Right atrium auricular region (tissue), 2 donors: ENCODE results near the gene ANKEF1. TPM values are rescaled to one million over a fixed set of nuclear protein-coding genes. Genes with fewer than 3 reads are reported as not detected.

Experiments used
- DNase-seq: peaks from one replicate; pipeline ENCODE4 v3.0.0-alpha.2; 2019; ENCODE audit warnings: low spot score
- H3K27ac ChIP-seq, 2 donors: fragments of 200-600 bp; sonication (generic); 1 replicate in 1 of 2; 2 replicates in 1 of 2; pipeline ENCODE4 v1.5.1; 2016 to 2019
- H3K27me3 ChIP-seq, 2 donors: fragments of 200-600 bp; sonication (generic); one replicate each; pipeline versions ENCODE4 v1.5.1 to v1.6.0; 2017 to 2019
- H3K36me3 ChIP-seq: fragments of 200-600 bp; sonication (generic); one replicate; pipeline ENCODE4 v1.5.1; 2016
- H3K4me1 ChIP-seq, 2 donors: fragments of 200-600 bp; sonication (generic); one replicate each; pipeline versions ENCODE4 v1.5.1 to v1.6.0; 2017 to 2019
- H3K4me3 ChIP-seq, 2 donors: fragments of 200-600 bp; sonication (generic); 1 replicate in 1 of 2; 2 replicates in 1 of 2; pipeline ENCODE4 v1.5.1; 2017 to 2019; ENCODE audit warnings: mild to moderate bottlenecking in 1 of 2, moderate library complexity in 1 of 2
- H3K9me3 ChIP-seq, 2 donors: fragments of 200-600 bp; sonication (generic); one replicate each; pipeline ENCODE4 v1.5.1; 2019
- CTCF ChIP-seq, 2 donors: fragments of 200-600 bp; sonication (generic); IDR thresholded peaks; one replicate each; pipeline ENCODE4 v1.5.1; 2019; ENCODE audit warnings: antibody characterized with exemption in 2 of 2
- total RNA-seq, 2 donors: library from RNA; depleted of rRNA; stranded (reverse); fragments of >200 nt; gene quantifications; one replicate each; pipeline ENCODE4 v1.1.0, GENCODE V29; 2016

Gene ANKEF1
- 1 to 10 TPM; 1.1 to 2.6 TPM for total RNA-seq

- H3K4me3 ChIP-seq = peak within 1 kb of the TSS; percentile 49 to 55
- peak in 1 of 2 donors; percentile 26 for TF ChIP-seq CTCF (IDR thresholded peaks at IDR 0.05)
- H3K27me3 ChIP-seq = no peaks in the 10 kb centered on the region
- H3K4me1 ChIP-seq = no peaks in the 10 kb centered on the region
- no peaks in the 10 kb centered on the region for H3K9me3 ChIP-seq
- H3K27ac ChIP-seq = peak within 1 kb of the TSS; percentile 43 to 60
- no peaks in the 10 kb centered on the region for H3K36me3 ChIP-seq
- peak; percentile 60 for DNase-seq
Measured at GRCh38 chr20:10034717-10035571, at the start of gene ANKEF1. Gene ANKEF1 (plus strand): TSS chr20:10034987. CDS start chr20:10038302, 3,315 bp downstream.

- Histone ChIP-seq H3K9me3 (no peaks in the 10 kb centered on the region), H3K4me1 (no peaks in the 10 kb centered on the region), H3K4me3 (no peak overlapping the region), H3K36me3 (no peaks in the 10 kb centered on the region), H3K27ac (no peak overlapping the region), H3K27me3 (no peaks in the 10 kb centered on the region)
- TF ChIP-seq CTCF (IDR thresholded peaks at IDR 0.05) = no peak
- DNase-seq = no peak
Measured at GRCh38 chr20:9985281-9985680, 49.5 kb upstream of the ANKEF1 start.

GRCh38 chr20:9985773-9986172 lies 49.0 kb upstream of the ANKEF1 start:
- Histone ChIP-seq H3K36me3 (no peaks in the 10 kb centered on the region), H3K9me3 (no peaks in the 10 kb centered on the region), H3K27ac (no peak overlapping the region), H3K4me3 (no peak overlapping the region), H3K4me1 (no peaks in the 10 kb centered on the region), H3K27me3 (no peaks in the 10 kb centered on the region)
- DNase-seq = no peak
- TF ChIP-seq CTCF (IDR thresholded peaks at IDR 0.05) = no peak

GRCh38 chr20:9989066-9989724 lies 45.6 kb upstream of the ANKEF1 start:
- TF ChIP-seq CTCF (IDR thresholded peaks at IDR 0.05) = no peak

GRCh38 chr20:9993137-9993536 lies 41.6 kb upstream of the ANKEF1 start:
- no peaks in the 10 kb centered on the region for H3K4me1 ChIP-seq
- no peaks in the 10 kb centered on the region for H3K36me3 ChIP-seq
- H3K9me3 ChIP-seq = peaks cover 0 to 7% of the 10 kb centered on the region in 2 donors
- no peak for TF ChIP-seq CTCF (IDR thresholded peaks at IDR 0.05)
- H3K4me3 ChIP-seq = no peak overlapping the region
- H3K27ac ChIP-seq = no peak overlapping the region
- H3K27me3 ChIP-seq = no peaks in the 10 kb centered on the region
- no peak for DNase-seq

More at GRCh38 chr20:9989066-9989724, 45.6 kb upstream of the ANKEF1 start:
- Histone ChIP-seq H3K27ac (peak overlapping the region in 1 of 2 donors; percentile 43), H3K9me3 (peaks cover 0 to under 1% of the 10 kb centered on the region in 2 donors), H3K36me3 (no peaks in the 10 kb centered on the region), H3K27me3 (no peaks in the 10 kb centered on the region), H3K4me1 (no peaks in the 10 kb centered on the region), H3K4me3 (no peak overlapping the region)
- DNase-seq = no peak
